C4-2B (cell line): ENCODE measurements around the gene GRID1.

Source experiments
- H3K27ac ChIP-seq: fragments of 450-650 bp; 2 replicates; pipeline ENCODE4 v1.5.1; 2017
- ZFX ChIP-seq: fragments of 450-650 bp; IDR thresholded peaks from 2 replicates; pipeline ENCODE4 v1.6.1; 2017
- TF ChIP-seq, protein P1 (sequence below): fragments of 450-650 bp; conservative IDR thresholded peaks from 2 replicates; pipeline ENCODE4 v1.5.1; 2017; ENCODE audit warnings: mild to moderate bottlenecking

GRID1 gene

DNA sequence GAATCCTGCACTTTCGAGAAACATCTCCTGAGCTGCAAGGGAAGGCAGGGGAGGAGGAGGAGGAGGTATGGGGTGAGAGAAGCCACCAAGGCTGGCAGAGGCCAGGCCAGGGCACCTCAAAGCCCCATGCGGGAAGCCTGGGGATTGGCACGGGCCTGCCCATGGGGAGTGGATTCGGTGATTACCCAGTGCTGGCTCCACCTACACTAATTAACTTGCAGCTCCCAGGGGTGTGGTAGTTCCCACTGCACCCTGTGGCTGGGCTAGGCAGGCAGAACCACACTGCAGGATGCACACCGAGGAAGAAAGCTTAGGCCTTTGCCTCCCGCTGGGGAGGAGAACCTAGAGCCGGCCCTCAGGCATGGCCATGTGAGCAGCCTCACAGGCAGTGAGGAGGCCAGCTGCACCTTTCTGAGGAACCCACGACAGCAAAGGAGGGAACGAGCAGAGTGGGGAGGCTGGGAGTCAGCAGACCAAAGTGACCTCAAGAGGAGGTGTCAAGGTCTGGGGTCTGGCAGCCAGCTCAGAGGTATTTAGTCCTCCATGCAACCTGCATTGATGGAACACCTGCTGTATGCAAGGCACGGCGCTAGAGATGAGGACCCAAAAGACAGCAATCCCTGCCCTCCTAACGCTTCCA lies 27.2 kb downstream of the GRID1 start:
- TF ChIP-seq, protein P1, sequence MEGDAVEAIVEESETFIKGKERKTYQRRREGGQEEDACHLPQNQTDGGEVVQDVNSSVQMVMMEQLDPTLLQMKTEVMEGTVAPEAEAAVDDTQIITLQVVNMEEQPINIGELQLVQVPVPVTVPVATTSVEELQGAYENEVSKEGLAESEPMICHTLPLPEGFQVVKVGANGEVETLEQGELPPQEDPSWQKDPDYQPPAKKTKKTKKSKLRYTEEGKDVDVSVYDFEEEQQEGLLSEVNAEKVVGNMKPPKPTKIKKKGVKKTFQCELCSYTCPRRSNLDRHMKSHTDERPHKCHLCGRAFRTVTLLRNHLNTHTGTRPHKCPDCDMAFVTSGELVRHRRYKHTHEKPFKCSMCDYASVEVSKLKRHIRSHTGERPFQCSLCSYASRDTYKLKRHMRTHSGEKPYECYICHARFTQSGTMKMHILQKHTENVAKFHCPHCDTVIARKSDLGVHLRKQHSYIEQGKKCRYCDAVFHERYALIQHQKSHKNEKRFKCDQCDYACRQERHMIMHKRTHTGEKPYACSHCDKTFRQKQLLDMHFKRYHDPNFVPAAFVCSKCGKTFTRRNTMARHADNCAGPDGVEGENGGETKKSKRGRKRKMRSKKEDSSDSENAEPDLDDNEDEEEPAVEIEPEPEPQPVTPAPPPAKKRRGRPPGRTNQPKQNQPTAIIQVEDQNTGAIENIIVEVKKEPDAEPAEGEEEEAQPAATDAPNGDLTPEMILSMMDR: no peak
- TF ChIP-seq ZFX: no peak
- H3K27ac ChIP-seq: no peak overlapping the region

DNA sequence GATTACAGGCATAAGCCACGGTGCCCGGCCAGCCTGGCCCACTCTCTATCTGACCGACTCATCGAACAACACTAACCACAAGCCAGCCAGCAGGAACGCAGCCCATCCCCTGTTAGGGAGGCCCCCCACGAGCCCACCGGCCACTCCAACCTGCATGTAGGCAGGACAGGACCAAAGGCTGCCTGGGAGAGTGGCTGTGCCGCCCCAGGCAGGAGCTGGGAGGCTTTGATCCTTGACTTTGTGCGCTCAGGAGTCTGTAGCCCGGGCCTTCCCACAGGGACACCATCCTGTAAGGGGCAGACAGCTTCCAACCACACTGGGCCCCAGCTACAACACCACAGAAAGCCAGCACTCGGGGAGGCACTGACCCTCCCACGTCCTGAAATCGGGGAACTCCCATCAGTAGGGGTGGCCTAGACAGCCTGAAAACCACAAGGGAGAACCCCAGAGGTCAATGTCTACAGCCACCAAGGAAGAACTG lies 29.4 kb downstream of the GRID1 start:
- no peak overlapping the region for H3K27ac ChIP-seq
- no peak for TF ChIP-seq ZFX
- TF ChIP-seq, protein P1: no peak

DNA sequence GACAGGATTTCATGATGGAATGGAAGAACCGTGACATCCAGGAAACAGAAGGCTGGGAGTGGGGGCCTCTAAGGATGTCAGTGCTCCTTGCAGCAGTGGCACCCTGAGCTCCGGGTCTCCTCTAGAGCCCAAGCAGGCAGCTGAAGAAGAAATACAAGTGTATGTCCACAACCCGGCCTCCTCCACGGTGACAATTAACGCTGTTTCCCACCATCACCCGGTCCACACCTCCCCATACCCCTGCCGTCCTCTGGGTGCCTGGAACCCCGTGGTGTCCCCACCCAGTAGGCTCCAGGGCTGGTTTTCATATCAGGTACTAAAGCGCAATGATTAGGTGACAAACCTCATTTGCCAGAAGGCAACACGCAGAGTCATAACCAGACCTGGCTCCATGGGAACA lies 30.3 kb downstream of the GRID1 start:
- H3K27ac ChIP-seq: no peak overlapping the region
- TF ChIP-seq, protein P1: no peak
- no peak for TF ChIP-seq ZFX

DNA sequence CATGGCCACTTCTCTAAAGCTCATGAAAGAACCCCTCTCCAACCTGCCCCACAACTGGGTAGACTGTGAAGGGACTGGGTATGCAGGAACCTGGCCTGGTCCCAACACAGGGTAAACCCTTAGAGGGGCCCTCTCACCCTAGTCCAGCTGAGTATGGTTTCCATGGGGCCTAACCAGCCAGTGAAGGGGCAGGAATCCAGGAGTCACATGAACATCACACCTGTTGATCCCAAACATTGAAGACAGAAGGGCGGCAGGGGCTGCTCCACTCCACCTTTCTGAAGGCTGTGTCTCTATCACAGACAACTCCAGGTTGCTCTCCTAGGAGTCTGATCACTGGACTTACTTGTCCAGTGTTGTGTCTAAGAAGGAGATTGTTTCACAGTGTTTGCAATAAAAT lies 30.8 kb downstream of the GRID1 start:
- no peak overlapping the region for H3K27ac ChIP-seq
- TF ChIP-seq, protein P1: no peak
- TF ChIP-seq ZFX: no peak

DNA sequence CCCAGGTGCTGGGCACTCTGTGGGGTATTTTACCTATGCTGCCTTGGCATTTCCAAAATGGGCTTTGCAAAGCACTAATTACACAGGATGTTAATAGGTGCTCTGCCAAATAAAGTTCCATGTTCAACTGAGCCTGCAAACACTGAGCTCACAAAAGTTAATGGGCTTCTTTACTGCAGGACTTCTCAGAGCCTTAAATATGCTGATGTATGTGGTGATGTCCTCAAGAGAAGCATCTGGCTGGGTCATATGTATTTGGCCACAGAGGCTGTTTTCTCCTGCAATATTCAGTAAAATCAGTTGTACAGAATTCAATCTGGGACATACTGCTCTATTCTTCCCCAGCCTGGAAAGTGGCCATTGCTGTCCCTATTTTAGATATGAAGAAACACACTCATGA lies 31.3 kb downstream of the GRID1 start:
- H3K27ac ChIP-seq: no peak overlapping the region
- TF ChIP-seq, protein P1: no peak
- no peak for TF ChIP-seq ZFX

DNA sequence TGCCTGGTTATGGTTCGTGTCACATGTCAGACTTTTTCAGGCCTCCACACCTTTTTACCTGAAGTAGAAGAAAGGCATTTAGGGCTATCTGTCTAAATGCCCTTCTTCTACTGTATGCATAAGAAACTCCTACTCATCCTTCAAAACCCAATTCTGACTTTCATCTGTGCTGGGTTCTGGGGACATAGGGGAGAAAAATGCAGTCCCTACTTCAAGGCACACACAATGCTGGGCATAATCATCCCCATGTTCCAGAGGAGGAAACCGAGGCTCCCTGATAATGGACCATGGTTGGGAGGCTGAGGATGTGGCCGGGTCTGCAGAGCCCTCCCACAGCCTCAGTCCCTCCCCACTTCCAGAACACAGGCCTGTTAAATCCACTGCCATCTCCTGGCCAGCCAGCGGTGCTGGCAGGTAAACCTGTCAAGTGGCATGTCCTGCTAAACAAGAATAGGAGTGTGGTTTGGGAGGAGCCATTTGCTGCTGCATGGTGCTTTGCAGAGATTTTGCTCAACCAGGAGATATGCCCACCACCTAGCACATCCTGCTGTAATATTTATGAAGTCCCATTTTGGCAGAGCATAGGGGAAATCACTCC lies 32.0 kb downstream of the GRID1 start:
- TF ChIP-seq, protein P1: no peak; the same call in 1 of the 2 replicates
- TF ChIP-seq ZFX: no peak
- no peak overlapping the region for H3K27ac ChIP-seq

DNA sequence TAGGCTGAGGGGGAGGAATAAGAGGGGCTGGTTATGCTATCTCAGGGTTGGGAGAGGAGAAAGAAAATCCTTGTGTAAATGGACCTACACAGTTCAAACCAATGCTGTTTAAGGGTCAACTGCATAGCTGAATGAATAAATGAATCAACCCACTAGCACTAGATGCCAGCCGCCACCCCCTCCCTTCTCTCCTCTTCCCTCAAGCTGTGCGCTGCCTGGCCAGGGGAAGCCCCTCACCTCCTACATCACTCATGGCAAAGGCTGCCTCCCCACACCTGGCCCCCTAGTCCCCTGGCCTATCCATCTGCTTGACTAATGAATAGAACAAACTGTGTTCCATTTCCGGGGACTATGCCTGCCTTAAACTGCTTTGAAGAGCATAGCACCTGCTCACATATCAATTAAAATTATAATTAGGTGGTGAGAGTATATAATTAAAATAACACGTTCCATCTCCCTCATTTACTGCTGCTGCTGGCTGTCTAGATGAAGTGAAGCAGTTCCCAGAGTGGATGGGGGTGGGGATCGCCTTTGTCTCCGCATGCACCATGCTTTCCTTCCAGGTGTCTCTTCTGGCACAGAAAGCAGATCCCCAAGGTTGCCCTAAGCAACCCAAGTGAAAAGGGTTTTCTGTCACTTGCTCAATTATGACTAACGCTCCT lies 32.6 kb downstream of the GRID1 start:
- TF ChIP-seq, protein P1: no peak
- no peak for TF ChIP-seq ZFX
- no peak overlapping the region for H3K27ac ChIP-seq
